ENCODE data around the gene BCKDHA. TPM values are rescaled to one million over a fixed set of nuclear protein-coding genes. Genes with fewer than 3 reads are reported as not detected.
A peak's percentile ranks its signal among the peaks of the same experiment; 100 is the strongest.
"Not testable (repeated sequence)": the region's sequence is repeated elsewhere in the genome, so short reads cannot be mapped to it uniquely, and the experiment has no call there.

BCKDHA gene
- total and polyA plus RNA-seq, 8 donors: 9.3 to 34.2 (median 22.1) TPM

DNA sequence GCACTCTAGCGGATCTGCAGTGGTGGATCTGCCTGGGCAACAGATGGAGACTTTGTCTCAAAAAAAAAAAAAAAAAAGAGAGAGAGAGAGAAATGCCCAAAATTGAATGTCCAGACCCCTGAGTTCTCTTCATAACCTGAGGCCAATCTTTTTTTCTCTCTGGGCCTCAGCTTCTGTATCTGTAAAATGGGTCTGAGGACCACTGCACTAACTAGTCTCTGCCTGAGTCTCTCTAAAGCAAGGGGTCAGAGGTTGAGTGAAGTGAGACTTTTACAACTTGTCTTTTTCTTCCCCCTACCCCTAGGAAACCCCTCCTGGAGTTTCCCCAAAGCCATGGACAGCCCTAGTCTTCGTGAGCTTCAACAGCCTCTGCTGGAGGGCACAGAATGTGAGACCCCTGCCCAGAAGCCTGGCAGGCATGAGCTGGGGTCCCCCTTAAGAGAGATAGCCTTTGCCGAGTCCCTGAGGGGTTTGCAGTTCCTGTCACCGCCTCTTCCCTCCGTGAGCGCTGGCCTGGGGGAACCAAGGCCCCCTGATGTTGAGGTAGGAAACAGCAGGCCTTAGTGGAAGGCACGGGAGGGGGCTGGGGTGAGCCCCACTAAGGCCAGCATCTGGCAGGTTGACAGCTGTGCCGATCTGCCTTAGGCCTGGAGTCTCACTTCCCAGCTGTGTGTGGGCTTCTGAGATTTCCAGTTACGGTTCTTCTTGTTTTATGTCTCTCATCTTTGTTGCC lies 19.5 kb upstream of the BCKDHA start:
- no peaks in the 10 kb centered on the region for H3K9me3 ChIP-seq
- WGBS, 2 donors: 72 to 78% methylated on average over 9 of the region's 9 CpGs
- ATAC-seq: no peak
- peaks cover 11 to 13% (median 13%) of the 10 kb centered on the region in 3 donors for H3K4me1 ChIP-seq
- no peak overlapping the region for H3K27ac ChIP-seq
- FAIRE-seq: no peak
- no peaks in the 10 kb centered on the region for H3K27me3 ChIP-seq
- H3K36me3 ChIP-seq: peaks cover 0 to 3% (median 0%) of the 10 kb centered on the region in 3 donors
- DNase-seq: no peak
- H3K4me3 ChIP-seq: no peak overlapping the region
- TF ChIP-seq, protein P1, sequence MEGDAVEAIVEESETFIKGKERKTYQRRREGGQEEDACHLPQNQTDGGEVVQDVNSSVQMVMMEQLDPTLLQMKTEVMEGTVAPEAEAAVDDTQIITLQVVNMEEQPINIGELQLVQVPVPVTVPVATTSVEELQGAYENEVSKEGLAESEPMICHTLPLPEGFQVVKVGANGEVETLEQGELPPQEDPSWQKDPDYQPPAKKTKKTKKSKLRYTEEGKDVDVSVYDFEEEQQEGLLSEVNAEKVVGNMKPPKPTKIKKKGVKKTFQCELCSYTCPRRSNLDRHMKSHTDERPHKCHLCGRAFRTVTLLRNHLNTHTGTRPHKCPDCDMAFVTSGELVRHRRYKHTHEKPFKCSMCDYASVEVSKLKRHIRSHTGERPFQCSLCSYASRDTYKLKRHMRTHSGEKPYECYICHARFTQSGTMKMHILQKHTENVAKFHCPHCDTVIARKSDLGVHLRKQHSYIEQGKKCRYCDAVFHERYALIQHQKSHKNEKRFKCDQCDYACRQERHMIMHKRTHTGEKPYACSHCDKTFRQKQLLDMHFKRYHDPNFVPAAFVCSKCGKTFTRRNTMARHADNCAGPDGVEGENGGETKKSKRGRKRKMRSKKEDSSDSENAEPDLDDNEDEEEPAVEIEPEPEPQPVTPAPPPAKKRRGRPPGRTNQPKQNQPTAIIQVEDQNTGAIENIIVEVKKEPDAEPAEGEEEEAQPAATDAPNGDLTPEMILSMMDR (IDR thresholded peaks at IDR 0.05): no peak
- intact Hi-C loops (cut with DNase I): no loop called here

DNA sequence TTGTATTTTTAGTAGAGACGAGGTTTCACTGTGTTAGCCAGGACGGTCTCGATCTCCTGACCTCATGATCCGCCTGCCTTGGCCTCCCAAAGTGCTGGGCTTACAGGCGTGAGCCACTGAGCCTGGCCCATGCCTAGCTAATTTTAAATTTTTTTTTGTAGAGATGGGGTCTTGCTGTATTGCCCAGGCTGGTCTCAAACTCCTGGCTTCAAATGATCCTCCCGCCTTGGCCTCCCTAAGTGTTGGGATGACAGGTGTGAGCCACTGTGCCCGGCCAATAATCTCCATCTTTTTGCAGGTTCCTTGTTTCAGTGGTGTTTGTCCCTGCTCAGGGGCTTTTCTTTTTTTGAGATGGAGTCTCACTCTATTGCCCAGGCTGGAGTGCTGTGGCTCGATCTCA lies 16.1 kb upstream of the BCKDHA start:
- FAIRE-seq; DNase-seq; intact Hi-C loops (cut with DNase I); ATAC-seq; H3K27me3 ChIP-seq; H3K4me1 ChIP-seq; H3K4me3 ChIP-seq; H3K9me3 ChIP-seq; H3K27ac ChIP-seq; H3K36me3 ChIP-seq: not testable (repeated sequence)
- WGBS, 2 donors: 93 to 94% methylated on average over 8 of the region's 8 CpGs

DNA sequence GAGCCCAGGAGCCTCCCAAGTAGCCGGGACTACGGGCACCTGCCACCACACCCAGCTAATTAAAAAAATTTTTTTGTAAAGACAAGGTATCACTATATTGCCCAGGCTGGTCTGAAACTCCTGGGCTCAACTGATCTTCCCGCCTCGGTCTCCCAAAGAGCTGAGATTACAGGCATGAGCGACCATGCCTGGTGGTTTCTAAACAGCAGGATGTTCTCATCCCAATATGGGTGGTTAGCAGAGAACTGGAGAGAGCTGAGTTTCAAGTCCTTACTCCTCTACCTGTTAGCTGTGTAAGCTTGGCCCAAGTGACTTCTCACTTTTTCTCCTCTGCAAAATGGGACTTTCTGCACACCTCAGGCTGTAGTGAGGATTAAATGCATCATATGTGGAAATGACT lies 13.3 kb upstream of the BCKDHA start:
- no peak for ATAC-seq
- Histone ChIP-seq H3K4me3 (no peak overlapping the region), H3K36me3 (peaks cover 0 to 12% (median 3%) of the 10 kb centered on the region in 3 donors), H3K9me3 (no peaks in the 10 kb centered on the region), H3K27ac (no peak overlapping the region), H3K4me1 (no peaks in the 10 kb centered on the region), H3K27me3 (no peaks in the 10 kb centered on the region)
- TF ChIP-seq, protein P1 (IDR thresholded peaks at IDR 0.05): no peak
- DNase-seq: no peak
- 89 to 92% methylated on average over 5 of the region's 5 CpGs for WGBS, 2 donors
- intact Hi-C loops (cut with DNase I): no loop called here
- FAIRE-seq: no peak

DNA sequence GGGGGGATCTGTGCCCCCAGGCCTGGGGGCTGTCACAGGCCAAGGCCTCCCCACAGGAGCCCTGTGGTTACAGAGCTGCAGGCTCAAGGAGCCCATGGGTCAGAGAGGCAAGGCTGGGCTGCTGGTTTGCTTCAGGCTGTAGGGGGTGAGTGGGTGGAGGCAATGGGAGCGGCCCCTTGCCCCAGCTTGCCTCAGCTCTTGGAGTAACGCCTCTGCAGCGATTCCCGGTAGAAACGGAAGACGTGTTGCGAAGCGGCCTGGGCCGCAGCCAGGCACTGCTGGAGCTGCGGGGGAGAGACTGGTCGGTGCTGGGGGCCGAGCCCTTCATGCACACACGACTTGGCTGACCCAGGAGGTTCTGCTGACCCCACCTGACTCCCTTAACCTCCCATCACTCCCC lies 11.2 kb upstream of the BCKDHA start:
- H3K9me3 ChIP-seq: no peaks in the 10 kb centered on the region
- FAIRE-seq (no peak), ATAC-seq (peak in 2 of 4 donors; percentile 19 to 47), DNase-seq (no peak)
- no peaks in the 10 kb centered on the region for H3K27me3 ChIP-seq
- intact Hi-C loops (cut with DNase I): no loop called here
- peaks cover 0 to 29% (median 11%) of the 10 kb centered on the region in 3 donors for H3K36me3 ChIP-seq
- TF ChIP-seq, protein P1 (IDR thresholded peaks at IDR 0.05): no peak
- WGBS, 2 donors: 86 to 93% methylated on average over 13 of the region's 13 CpGs
- H3K4me1 ChIP-seq: no peaks in the 10 kb centered on the region
- H3K27ac ChIP-seq: no peak overlapping the region
- H3K4me3 ChIP-seq: no peak overlapping the region

DNA sequence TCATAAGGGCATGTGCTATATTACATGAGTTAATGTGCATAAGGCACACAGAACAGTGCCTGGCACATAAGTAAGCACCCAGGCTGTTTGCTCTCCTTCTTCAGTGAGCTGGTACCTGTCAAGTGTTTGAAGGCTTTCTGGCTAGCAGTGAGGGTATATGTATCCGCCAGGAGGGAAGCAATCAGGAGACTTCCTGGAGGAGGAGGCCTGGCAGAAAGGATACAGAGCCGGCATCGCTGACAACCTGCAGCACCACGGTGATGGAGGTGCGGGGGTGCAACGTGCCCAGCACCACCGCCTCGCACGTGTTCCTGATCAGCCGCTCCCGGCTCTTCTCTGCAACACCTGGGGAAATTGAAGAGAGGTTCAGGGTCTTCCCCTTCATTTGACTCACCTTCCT lies 6.0 kb upstream of the BCKDHA start:
- H3K4me1 ChIP-seq: peaks cover 0 to 9% (median 7%) of the 10 kb centered on the region in 3 donors
- FAIRE-seq (no peak), DNase-seq (no peak), ATAC-seq (no peak)
- 88 to 93% methylated on average over 11 of the region's 11 CpGs for WGBS, 2 donors
- H3K4me3 ChIP-seq: no peak overlapping the region
- H3K9me3 ChIP-seq: no peaks in the 10 kb centered on the region
- H3K36me3 ChIP-seq: peaks cover 0 to 36% (median 8%) of the 10 kb centered on the region in 3 donors
- no peak overlapping the region for H3K27ac ChIP-seq
- intact Hi-C loops (cut with DNase I): no loop called here
- H3K27me3 ChIP-seq: no peaks in the 10 kb centered on the region
- TF ChIP-seq, protein P1 (IDR thresholded peaks at IDR 0.05): no peak
